Smooth muscle cell of the umbilical artery (primary cell): ENCODE results near the gene ELSPBP1. TPM values are rescaled to one million over a fixed set of nuclear protein-coding genes. Genes with fewer than 3 reads are reported as not detected.

Experiments
- total RNA-seq: library from RNA; depleted of rRNA; stranded (reverse); fragments of >200 nt; gene quantifications from 2 replicates; pipeline ENCODE4 v1.2.3, GENCODE V29; 2014

ELSPBP1 gene
- total RNA-seq, result not detected in 2 replicates

GRCh38 chr19:47994209-47994802 lies at the start of gene ELSPBP1:
TSS of gene ELSPBP1 (plus strand) at chr19:47994632. CDS start at chr19:48008668, 14,036 bp downstream.

GRCh38 chr19:47992070-47992469 lies 2.4 kb upstream of the ELSPBP1 start, which contains the start of gene BSPH1:
TSS of gene BSPH1 (minus strand) at chr19:47992170. CDS start at chr19:47992081, 89 bp downstream.

GRCh38 chr19:48043675-48044258 lies 49.3 kb downstream of the ELSPBP1 start, which contains the start of gene CABP5:
TSS of gene CABP5 (minus strand) at chr19:48044079. CDS start at chr19:48043922, 157 bp downstream.

Other genes with a start within 250 kb of the ELSPBP1 start
- gene NOP53, start 249.1 kb upstream of the ELSPBP1 start, total RNA-seq, result 41.5 and 49.6 TPM in 2 replicates
- gene SELENOW, start 215.9 kb upstream of the ELSPBP1 start, total RNA-seq, result 124 and 232 TPM in 2 replicates
- not detected in 2 replicates for gene TPRX1, start 190.1 kb upstream of the ELSPBP1 start, total RNA-seq
- not detected in 2 replicates for gene CRX, start 172.7 kb upstream of the ELSPBP1 start, total RNA-seq
- not detected in 2 replicates for gene TPRX2, start 135.4 kb upstream of the ELSPBP1 start, total RNA-seq
- gene SULT2A1, start 108.3 kb upstream of the ELSPBP1 start, total RNA-seq, result not detected in 2 replicates
- gene BSPH1, start 2.5 kb upstream of the ELSPBP1 start, total RNA-seq, result not detected in 2 replicates
- gene CABP5, start 49.4 kb downstream of the ELSPBP1 start, total RNA-seq, result not detected in 2 replicates
- 17.5 and 19.3 TPM in 2 replicates for gene PLA2G4C, start 116.2 kb downstream of the ELSPBP1 start, total RNA-seq
- 5.3 and 18.5 TPM in 2 replicates for gene LIG1, start 175.7 kb downstream of the ELSPBP1 start, total RNA-seq
- gene ZSWIM9, start 176.0 kb downstream of the ELSPBP1 start, total RNA-seq, result 2.7 and 3.3 TPM in 2 replicates